Left kidney (tissue), 2 donors: ENCODE results near the gene NXPH3. TPM values are rescaled to one million over a fixed set of nuclear protein-coding genes. Genes with fewer than 3 reads are reported as not detected.

ENCODE experiments used
- DNase-seq: peaks from one replicate; pipeline ENCODE4 v3.0.0-alpha.2; 2013
- polyA plus RNA-seq: library from polyadenylated mRNA; unstranded; fragments of 120-200 nt; gene quantifications from one replicate; pipeline ENCODE4 v1.2.1, GENCODE V29; 2013; ENCODE audit not compliant: insufficient read length

The NXPH3 gene
- polyA plus RNA-seq, 1 donor, result 0.76 TPM

DNA sequence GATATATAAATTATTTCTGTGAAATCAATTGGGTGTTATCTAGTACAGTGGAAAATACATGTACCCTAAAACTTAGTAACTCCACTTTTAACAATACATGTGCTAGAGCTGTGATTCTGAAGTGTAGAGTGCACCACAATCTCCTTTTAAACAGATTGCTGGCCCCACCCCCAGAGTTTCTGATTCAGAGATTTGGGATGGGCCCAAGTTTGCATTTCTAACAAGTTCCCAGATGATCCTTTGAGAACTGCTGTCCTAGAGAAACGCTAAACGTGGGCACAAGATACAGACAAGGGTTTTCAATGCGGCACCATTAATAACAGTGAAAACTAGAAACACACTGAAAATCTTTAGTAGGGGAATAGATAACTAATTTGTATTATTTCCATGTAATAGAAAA, 49.2 kb downstream of the NXPH3 start:
- no peak for DNase-seq

DNA sequence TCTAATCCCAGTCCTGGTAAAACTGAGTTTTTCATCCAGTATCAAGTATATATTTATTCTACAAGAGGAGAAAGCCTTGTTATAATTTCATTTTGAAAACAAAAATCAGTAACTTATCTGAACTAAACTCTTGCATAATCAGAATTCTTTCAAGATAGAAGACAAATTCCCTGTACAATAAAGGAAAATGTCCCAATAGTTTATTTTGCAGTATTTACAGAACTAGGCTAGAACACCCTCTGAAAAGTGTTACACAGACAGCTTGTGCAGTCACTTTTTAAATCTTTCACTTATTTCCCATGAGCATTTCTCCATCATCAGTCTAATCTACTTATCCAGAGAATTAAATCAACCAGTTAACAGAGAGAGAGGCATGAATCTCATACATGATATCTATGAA, 53.8 kb downstream of the NXPH3 start:
- DNase-seq, result no peak

DNA sequence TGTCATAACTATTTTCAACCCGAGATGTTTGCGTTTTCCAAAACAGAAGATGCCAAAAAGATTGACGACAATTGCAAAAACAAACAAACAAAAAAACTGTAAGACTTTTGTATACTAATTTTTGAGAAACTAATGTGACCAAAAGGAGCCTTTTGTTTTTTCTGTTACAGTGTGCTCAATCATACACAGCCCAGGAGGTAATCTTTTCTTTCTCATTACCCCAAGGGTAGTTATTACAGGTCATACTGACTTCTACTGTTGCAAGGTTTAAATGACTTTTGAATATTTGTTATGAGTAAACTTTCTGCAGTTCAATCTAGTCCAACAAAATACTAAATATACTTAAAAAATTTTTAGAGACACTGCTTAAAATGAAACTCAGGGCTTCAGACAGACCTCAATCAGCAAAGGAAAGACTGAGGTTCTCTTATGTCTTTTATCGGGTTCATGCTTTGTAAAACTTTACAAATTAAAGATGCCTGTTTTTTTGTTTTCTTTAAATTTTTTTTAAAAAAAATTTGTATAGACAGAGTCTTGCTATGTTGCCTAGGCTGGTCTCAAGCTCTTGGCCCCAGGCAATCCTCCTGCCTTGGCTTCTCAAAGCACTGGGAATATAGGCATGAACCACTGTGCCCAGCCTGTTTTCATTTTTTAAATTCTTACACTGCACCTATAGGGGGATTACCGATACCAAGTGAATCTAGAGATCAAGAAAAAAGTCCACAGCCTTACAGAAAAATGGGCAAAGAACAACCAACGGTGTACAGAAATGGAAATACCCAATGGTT, 54.6 kb downstream of the NXPH3 start:
- DNase-seq, result no peak

DNA sequence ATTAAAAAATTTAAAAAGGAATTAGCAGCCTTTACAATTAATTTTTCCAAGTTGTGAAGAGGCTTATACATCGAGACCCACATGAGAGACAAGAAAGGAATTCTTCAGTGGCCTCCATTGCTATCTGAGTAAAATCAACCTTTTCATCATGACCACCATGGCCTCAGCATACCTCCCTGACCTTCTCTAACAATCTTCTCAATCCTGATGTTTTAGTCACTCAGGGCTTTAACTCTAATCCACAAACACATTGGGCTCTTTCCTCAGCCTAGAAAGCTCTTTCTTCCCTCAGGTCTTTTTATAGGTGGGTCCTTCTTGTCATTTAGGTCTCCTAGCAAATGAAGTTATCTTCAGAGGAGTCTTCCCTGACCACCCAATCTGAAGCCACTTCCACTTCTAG, 55.8 kb downstream of the NXPH3 start:
- no peak for DNase-seq

Other genes starting within 250 kb of the NXPH3 start
- gene ZNF652, start 213.6 kb upstream of the NXPH3 start, polyA plus RNA-seq, result 36.7 TPM
- 218 TPM for gene PHB1, start 161.0 kb upstream of the NXPH3 start, polyA plus RNA-seq
- gene NGFR, start 80.6 kb upstream of the NXPH3 start, polyA plus RNA-seq, result 2.9 TPM
- gene SPOP, start 102.2 kb downstream of the NXPH3 start, polyA plus RNA-seq, result 70.9 TPM
- 83.3 TPM for gene SLC35B1, start 132.1 kb downstream of the NXPH3 start, polyA plus RNA-seq
- gene FAM117A, start 188.3 kb downstream of the NXPH3 start, polyA plus RNA-seq, result 17.3 TPM
- 58.3 TPM for gene KAT7, start 212.8 kb downstream of the NXPH3 start, polyA plus RNA-seq